HT-29 (cell line): ENCODE measurements around the gene PTPRT. TPM values are rescaled to one million over a fixed set of nuclear protein-coding genes. Genes with fewer than 3 reads are reported as not detected.

ENCODE experiments used
- DNase-seq: peaks from one replicate; pipeline ENCODE4 v3.0.0-alpha.2; 2015; ENCODE audit warnings: low spot score
- small RNA-seq: library from RNA; depleted of rRNA; stranded (forward); fragments of <200 nt; gene quantifications from one replicate; pipeline ENCODE3, GENCODE V24; 2014
- total RNA-seq: library from RNA; depleted of rRNA; stranded (reverse); fragments of >200 nt; shearing (Covaris generic); gene quantifications from 2 replicates; pipeline ENCODE4 v1.2.3, GENCODE V29; 2014

Gene PTPRT
- total RNA-seq, 1 experiment from 2014 or later = not detected

DNA sequence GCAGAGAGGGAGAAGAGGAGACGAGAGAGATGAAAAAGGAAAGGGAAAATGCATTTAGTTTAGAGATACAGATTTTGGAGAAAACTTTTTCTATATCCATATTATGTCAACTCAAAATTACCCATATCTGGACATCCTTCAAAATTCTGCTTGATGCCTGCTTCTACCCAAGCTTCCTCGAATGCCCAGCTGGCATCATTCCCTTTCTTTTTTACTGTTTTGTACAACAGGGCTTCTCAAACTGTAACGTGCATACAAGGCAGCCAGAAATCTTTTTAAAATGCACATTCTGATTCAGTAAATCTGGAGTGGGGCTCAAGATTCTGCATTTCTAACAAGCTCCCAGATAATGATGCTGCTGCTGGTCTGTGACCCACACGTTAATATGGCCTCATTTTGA, 1108.8 kb downstream of the PTPRT start:
- no peak for DNase-seq

DNA sequence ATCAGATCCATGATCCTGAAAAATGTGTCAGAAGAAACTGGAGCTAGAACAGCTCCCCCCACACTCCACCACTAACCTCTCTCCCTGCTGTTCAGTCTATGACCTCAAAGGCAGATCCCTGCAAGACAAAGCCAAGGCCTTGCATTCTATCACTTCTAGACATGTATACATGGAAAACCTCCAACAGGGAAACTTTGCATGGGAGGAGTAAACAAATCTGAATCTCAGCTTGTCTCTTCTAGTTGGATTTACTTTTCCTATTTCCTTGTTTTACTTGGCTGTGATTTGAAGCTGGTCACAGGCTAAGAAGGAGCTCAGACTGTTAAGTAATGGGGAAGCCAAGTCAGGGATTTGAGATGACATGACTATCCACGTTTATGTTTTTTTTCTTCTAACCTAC, 1114.8 kb downstream of the PTPRT start:
- DNase-seq = no peak

DNA sequence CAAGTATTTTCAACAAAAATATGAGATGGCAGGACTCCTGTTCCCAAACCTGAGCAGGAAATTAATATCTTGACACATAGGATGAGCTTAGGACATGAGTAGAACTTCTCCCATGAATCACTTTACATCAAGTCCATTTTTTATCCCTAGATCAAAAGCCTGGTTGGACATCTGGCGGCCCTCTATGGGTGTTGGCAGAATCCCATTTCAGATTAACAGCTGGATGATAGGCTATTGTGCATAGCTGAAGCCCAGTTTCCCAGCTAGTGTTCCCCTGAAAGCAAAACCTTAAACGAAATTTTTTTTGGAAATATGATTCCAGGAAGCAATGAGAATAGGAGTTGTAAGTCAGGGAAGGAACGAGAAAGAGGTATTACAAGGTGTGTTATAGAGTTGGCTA, 1122.1 kb downstream of the PTPRT start:
- no peak for DNase-seq

DNA sequence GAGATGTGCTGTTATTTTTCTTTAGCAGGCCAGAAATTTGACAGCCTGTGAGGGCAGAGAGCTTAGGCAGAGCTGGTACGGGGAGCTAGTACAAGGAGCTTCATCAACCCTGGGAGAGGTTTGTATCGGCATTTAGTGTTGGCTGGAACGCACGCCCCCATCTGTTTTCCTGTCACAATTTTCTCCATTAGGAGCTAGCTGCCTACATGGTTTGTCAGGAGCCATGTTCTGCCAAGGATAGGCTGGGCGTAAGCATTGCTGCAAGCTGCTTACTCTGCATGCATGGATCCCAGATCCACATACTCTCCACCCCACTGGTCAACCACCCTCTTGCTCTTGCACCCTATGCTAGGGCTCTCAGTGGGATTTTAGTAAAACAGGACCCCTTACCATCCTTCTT, 1122.5 kb downstream of the PTPRT start:
- DNase-seq = no peak

DNA sequence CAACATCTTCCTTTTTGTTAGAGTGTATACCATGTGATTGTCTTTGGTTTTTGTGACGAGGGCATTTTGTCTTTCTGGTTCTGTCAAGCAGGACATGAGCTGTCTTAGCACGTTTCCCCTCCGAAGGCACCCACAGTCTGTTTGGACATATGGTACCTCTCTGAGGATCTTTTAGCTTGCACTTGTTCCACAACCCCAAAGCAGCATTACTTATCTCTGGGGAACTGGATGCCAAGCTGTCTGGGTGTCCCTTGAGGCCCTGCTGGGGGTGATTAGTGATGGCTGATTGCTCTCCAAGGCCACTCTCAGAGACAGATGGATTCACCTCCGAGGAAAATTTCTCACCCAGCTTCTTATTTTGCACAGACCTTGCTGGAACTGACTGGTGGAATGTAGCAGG, 1126.6 kb downstream of the PTPRT start:
- DNase-seq = no peak

DNA sequence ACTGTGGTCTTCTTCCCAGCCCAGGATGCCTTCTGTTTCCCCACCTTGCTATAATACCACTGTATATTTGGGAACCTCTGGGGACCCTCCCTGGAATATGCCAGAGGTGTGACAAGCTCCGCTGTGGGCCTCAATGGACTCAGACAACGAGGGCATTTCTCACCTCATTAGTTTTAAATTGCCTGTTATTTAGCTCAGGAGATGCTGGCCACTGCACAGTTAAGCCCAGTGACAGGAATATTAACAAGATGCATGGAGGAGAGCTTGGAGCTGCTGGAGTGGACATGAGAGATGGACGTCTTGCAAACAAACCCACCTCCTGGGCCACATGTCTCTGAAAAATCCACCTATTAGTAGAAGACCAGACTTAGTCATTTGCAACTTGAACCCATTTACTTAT, 1136.4 kb downstream of the PTPRT start:
- DNase-seq = no peak

DNA sequence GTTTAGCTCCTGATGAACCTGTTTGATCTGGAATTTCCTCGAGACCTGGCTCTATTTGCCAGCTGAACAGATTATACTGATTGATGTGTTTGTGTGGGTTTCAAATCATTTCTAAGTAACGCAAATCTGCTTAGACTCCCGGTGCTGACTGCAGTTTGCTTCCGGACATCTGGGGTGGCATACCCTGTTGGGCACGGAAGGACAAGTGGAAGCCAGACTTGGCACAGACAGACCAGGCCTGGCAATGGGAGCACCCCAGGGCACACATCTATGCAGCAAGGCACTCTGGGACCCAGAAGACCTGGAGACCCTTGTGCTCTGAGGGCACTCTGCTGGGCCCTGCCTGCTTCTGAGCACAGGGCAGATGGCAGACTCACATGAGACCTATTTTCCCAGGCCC, 1137.8 kb downstream of the PTPRT start:
- no peak for DNase-seq

DNA sequence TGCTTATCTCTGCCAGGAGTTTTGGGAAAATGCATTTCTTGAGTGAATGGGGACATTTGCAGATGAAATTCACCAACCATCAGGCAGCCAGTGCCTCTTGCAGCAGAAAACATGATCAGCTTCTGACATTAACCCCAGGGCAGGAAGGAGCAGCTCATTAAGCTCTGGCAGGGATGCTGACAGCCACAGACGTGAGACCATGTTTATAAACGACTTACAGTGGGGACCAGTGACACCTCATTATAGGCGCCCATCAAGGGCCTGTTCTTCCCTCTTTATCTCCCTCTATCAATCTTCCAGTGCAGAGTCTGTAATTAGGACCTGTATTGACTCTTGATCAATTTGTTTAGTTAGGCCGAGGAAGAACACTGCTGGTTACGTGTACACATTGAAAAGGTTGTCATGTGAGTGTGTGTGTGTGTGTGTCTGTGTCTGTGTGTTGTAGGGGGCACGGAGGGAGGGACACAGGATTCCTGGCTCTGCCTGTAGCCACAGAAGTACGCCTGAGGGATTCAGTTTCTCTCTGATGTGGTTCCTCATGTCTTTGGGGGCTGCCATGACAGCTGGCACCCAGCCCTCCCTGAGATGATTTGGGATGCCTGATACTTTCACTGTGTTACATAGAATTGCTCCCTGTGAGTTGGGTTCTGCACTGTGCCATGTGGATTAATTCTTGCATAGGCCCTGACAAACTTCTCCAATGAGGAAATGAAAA, 1143.2 kb downstream of the PTPRT start:
- no peak for DNase-seq

DNA sequence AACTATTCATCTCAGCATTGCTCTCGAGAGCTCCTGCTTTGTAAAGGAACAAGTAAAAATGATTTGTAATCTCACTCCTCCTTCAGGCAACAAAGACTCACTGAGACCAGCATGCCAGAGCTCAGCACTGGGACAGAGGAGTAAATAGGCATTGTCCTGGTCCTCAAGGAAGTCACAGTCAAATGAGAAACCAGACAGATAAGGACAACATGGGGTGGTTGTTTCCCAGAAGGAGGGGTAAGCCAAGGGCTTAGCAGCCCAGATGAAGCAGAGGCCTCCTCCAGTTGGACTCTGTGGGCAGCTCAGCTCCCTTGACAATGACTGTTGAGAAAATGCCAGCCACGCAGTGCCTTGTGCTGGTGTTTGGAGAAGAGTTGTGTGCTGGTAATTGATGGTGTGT, 1145.8 kb downstream of the PTPRT start:
- no peak for DNase-seq

DNA sequence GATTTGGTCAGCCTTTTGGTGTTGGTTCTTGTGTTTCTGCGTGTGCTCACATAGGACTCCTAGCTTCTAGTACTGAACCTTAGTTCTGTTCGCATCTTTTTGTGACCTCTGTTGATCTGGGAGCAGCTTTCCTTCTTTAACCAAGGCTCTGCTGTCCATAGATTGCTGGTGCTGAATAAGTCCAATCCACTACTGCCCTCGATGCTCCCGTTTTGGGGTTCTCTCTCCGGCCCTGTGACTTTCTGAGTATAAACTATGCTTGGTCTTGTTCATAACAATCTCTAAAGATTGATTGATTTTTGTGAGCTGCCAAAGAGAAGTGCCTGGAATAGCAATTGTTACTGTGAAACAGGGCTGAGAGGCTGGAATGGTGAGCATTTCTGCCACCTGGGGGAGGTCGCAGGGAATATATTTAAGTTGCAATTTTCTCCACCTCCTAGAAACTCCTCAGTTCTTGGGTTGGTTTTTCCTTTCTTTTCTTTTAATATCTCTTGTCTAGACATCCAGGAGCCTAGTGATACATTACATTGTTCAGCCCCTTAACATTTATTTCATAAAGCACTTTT, 1148.6 kb downstream of the PTPRT start:
- DNase-seq = peak; percentile 9

DNA sequence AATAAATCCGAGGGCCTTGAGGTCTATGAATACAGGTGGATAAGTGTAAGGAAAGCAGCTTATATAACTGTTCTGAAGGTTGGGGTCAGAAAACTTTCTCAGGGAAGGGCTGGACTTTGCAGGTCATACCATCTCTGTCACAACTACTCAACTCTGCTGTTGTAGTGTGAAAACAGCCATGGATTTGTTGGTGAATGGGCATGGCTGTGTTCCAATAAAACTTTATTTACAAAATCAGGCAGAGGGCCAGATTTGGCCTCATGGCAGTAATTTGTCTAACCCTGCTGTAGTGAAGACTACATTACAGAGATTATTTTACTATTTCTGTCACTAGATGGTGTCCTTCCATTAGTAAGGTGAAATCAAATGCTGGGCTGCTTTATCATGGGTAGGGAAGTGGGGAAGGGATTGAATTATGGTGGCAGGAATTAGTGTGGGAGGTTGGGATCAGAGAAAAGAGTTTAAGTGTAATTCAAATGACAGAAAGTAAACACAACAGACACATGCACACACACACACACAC, 1161.9 kb downstream of the PTPRT start:
- peak; percentile 10 for DNase-seq

DNA sequence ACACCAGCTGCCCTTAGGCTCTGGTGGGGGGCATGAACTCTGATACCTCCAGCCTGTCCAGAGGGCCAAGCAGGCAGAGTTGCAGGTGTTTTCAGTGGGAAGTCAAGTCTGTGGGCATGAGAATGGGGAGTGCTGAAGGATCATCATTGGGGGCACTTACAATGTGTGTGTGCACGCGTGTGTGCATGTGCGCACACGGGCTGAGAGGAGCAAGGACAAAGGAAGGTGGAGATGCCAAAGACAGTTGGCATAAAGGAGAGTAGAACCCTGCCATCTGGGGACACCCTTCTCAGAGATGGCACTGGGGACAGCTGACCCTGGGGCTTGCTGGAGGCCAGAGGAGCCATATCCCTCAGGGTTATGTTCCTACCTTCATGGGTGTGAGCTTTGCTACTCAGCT, 1163.1 kb downstream of the PTPRT start:
- no peak for DNase-seq

DNA sequence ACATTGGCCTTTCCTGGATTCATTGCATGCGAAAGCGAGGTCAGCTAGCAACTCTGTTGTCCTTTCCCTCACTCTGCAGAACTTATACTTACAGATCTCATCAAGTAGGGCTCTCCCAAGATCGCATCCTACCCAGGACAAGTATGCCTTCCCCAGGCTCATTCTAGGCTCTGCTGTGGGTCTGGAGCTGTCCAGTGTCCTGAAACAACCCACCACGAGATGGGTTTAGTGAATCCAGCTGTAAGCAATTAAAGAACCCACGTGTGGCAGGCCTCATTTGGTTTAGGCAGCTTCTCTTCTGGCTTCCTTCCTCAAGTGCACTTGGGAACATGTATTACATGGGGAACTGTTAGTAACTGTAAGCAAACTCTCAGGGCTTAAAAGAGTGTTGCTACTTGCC, 1165.1 kb downstream of the PTPRT start:
- DNase-seq = peak; percentile 11

Small RNAs within 50 kb of the gene (small RNA-seq; reads per million reads assigned to genes)
- gene RN7SKP100 = 0.43 reads per million
